Measurements from ENCODE around the gene CHAD.
"Not testable (repeated sequence)": the region's sequence is repeated elsewhere in the genome, so short reads cannot be mapped to it uniquely, and the experiment has no call there.

CHAD gene

GRCh38 chr17:50425682-50426471 is 42.8 kb downstream of the CHAD start, which contains the start of gene ACSF2:
Gene ACSF2 (plus strand): TSS chr17:50426218. CDS start chr17:50426262, 44 bp downstream.
- peak; percentile 74 for DNase-seq

GRCh38 chr17:50424996-50425681 is 43.5 kb downstream of the CHAD start:
- DNase-seq = no peak

GRCh38 chr17:50424246-50424995 is 44.3 kb downstream of the CHAD start:
- no peak for DNase-seq

- no peak for DNase-seq
These were observed 45.0 kb downstream of the CHAD start for GRCh38 chr17:50423553-50424159.

GRCh38 chr17:50422738-50423137 is 45.9 kb downstream of the CHAD start:
- DNase-seq = no peak

- no peak for DNase-seq
These were observed 47.2 kb downstream of the CHAD start for GRCh38 chr17:50421308-50422051.

GRCh38 chr17:50420419-50421112 is 48.1 kb downstream of the CHAD start:
- DNase-seq = no peak

- DNase-seq = not testable (repeated sequence)
These were observed 49.1 kb downstream of the CHAD start for GRCh38 chr17:50419577-50419976.

GRCh38 chr17:50414808-50415207 is 53.9 kb downstream of the CHAD start:
- no peak for DNase-seq

Measured in activated naive CD4-positive, alpha-beta T cell treated with Interleukin-2 at 50 U/mL for 16 hours (primary cell).